ENCODE data around the gene GALR1.

The GALR1 gene

GRCh38 chr18:77207540-77207939 is 42.1 kb upstream of the GALR1 start:
- TF ChIP-seq CTCF (conservative IDR thresholded peaks at IDR 0.05): peak; percentile 69
- TF ChIP-seq ZFX (IDR thresholded peaks at IDR 0.05): no peak

GRCh38 chr18:77208964-77209363 is 40.7 kb upstream of the GALR1 start:
- TF ChIP-seq ZFX (IDR thresholded peaks at IDR 0.05) (no peak), CTCF (conservative IDR thresholded peaks at IDR 0.05) (no peak)
- no peak overlapping the region for H3K27ac ChIP-seq

More at GRCh38 chr18:77207540-77207939, 42.1 kb upstream of the GALR1 start:
- no peak overlapping the region for H3K27ac ChIP-seq

- H3K27ac ChIP-seq: no peak overlapping the region
- no peak for TF ChIP-seq CTCF (conservative IDR thresholded peaks at IDR 0.05)
- TF ChIP-seq ZFX (IDR thresholded peaks at IDR 0.05): no peak
Measured at GRCh38 chr18:77209587-77209986, 40.1 kb upstream of the GALR1 start.

- no peak overlapping the region for H3K27ac ChIP-seq
- TF ChIP-seq ZFX (IDR thresholded peaks at IDR 0.05): no peak
- no peak for TF ChIP-seq CTCF (conservative IDR thresholded peaks at IDR 0.05)
Measured at GRCh38 chr18:77210249-77210648, 39.4 kb upstream of the GALR1 start.

- TF ChIP-seq ZFX (IDR thresholded peaks at IDR 0.05) (no peak), CTCF (conservative IDR thresholded peaks at IDR 0.05) (no peak)
- no peak overlapping the region for H3K27ac ChIP-seq
Measured at GRCh38 chr18:77218642-77219041, 31.0 kb upstream of the GALR1 start.

- TF ChIP-seq ZFX (IDR thresholded peaks at IDR 0.05) (no peak), CTCF (conservative IDR thresholded peaks at IDR 0.05) (no peak)
Measured at GRCh38 chr18:77220726-77221125, 28.9 kb upstream of the GALR1 start.

GRCh38 chr18:77222464-77222863 is 27.2 kb upstream of the GALR1 start:
- TF ChIP-seq ZFX (IDR thresholded peaks at IDR 0.05): no peak
- TF ChIP-seq CTCF (conservative IDR thresholded peaks at IDR 0.05): no peak

More at GRCh38 chr18:77220726-77221125, 28.9 kb upstream of the GALR1 start:
- no peak overlapping the region for H3K27ac ChIP-seq

More at GRCh38 chr18:77222464-77222863, 27.2 kb upstream of the GALR1 start:
- H3K27ac ChIP-seq: no peak overlapping the region

Measured in C4-2B (cell line).